Activated T-helper 2 cell treated with anti-CD3 and anti-CD28 coated beads, Interferon-gamma antibody, Interleukin-2, Interleukin-4, amounts not matched to agents 10 μg/mL and 5 μg/mL and 100 μg/mL, durations not matched to agents 14 hours and 24 hours and 36 hours (primary cell): ENCODE data around the gene BAZ1B. TPM values are rescaled to one million over a fixed set of nuclear protein-coding genes. Genes with fewer than 3 reads are reported as not detected.
"Not testable (repeated sequence)": the region's sequence is repeated elsewhere in the genome, so short reads cannot be mapped to it uniquely, and the experiment has no call there.

Experiments used
- DNase-seq: peaks from one replicate; pipeline ENCODE4 v3.0.0; 2021; ENCODE audit warnings: low spot score
- H3K27ac Mint-ChIP-seq: one replicate; pipeline ENCODE4 v1.8.0; 2021; ENCODE audit warnings: mixed read lengths
- H3K27me3 Mint-ChIP-seq: one replicate; pipeline ENCODE4 v1.8.0; 2021; ENCODE audit warnings: low read depth, mixed read lengths
- H3K36me3 Mint-ChIP-seq: one replicate; pipeline ENCODE4 v1.8.0; 2021; ENCODE audit warnings: low read depth, mixed read lengths
- H3K4me1 Mint-ChIP-seq: one replicate; pipeline ENCODE4 v1.8.0; 2021; ENCODE audit warnings: low read depth, mixed read lengths
- H3K4me3 Mint-ChIP-seq: one replicate; pipeline ENCODE4 v1.8.0; 2021; ENCODE audit warnings: low read depth, mild to moderate bottlenecking, moderate library complexity, mixed read lengths
- H3K9me3 Mint-ChIP-seq: one replicate; pipeline ENCODE4 v1.8.0; 2021; ENCODE audit warnings: mixed read lengths
- intact Hi-C: fragments of 100-400 bp; cut with micrococcal nuclease; formaldehyde crosslinking; loops from one replicate; pipeline ENCODE4 v1.15.1; 2023
- total RNA-seq: library from RNA; stranded (reverse); gene quantifications from 2 replicates; pipeline ENCODE4 v1.2.3, GENCODE V29; 2022

Gene BAZ1B
- total RNA-seq, 1 donor from 2014 or later, result 101 TPM

DNA sequence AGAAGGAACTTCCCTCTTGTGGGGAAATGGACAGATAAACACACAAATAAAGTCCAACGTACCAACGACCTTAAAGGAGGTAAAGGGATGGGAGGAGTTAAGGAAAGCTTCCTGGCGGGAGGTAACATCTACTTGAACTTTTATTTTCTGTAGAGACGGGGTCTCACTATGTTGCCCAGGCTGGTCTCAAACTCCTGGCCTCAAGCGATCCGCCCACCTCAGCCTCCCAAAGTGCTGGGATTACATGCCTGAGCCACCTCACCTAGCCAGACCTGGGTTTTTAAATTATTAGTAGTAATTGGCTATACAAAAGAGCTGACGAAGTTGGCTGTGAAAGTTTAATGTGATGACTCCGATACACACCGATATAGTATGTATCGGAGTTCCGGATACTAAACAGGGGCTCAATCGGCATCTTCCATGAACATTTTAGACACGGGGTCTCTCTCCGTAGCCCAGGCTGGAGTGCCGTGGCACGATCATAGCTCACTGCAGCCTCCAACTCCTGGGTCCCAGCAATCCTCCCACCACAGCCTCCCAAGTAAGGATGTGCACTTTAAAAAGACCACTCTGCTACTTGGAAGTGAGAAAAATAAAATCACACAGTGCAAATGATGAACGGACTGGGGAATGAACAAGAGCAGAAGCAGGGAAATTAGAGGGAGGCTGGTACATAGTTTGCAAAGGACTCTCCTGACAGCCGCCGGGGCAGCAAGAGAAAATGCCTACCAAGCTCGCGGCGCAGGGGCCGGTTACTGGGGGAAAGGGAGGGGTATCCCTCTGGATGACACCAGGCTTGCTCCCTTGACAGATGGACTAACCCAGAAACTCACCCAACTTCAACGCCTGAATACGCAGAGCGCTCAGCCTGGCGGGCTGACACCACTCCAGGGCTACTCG, 34.4 kb upstream of the BAZ1B start:
- Mint-ChIP-seq H3K9me3 (no peaks in the 10 kb centered on the region), H3K27me3 (no peaks in the 10 kb centered on the region), H3K4me1 (peaks cover 36% of the 10 kb centered on the region), H3K4me3 (peak overlapping the region; percentile 88), H3K36me3 (peaks cover 34% of the 10 kb centered on the region), H3K27ac (peak overlapping the region; percentile 67)
- intact Hi-C loops, result loop anchor here (1.0 kb wide), 2 partner anchors 22 to 34 kb away; partner anchors contain the start of genes BAZ1B and TBL2
- DNase-seq, result no peak

- no peak for DNase-seq
- H3K4me3 Mint-ChIP-seq, result peak overlapping the region; percentile 88
- H3K4me1 Mint-ChIP-seq, result peaks cover 35% of the 10 kb centered on the region
- peak overlapping the region; percentile 79 for H3K27ac Mint-ChIP-seq
- intact Hi-C loops, result no loop called here
- peaks cover 39% of the 10 kb centered on the region for H3K36me3 Mint-ChIP-seq
- no peaks in the 10 kb centered on the region for H3K27me3 Mint-ChIP-seq
- no peaks in the 10 kb centered on the region for H3K9me3 Mint-ChIP-seq
Measured at GRCh38 chr7:73555411-73555982, 33.4 kb upstream of the BAZ1B start.

- Mint-ChIP-seq H3K4me1 (peaks cover 20% of the 10 kb centered on the region), H3K36me3 (peaks cover 58% of the 10 kb centered on the region)
- H3K27ac Mint-ChIP-seq, H3K27me3 Mint-ChIP-seq, intact Hi-C loops, H3K4me3 Mint-ChIP-seq, DNase-seq, H3K9me3 Mint-ChIP-seq: not testable (repeated sequence)
Measured at GRCh38 chr7:73550093-73550492, 28.0 kb upstream of the BAZ1B start.

GRCh38 chr7:73549176-73549575, 27.1 kb upstream of the BAZ1B start:
- Mint-ChIP-seq H3K27ac (no peak overlapping the region), H3K9me3 (no peaks in the 10 kb centered on the region), H3K36me3 (peaks cover 51% of the 10 kb centered on the region), H3K4me3 (no peak overlapping the region), H3K4me1 (peaks cover 11% of the 10 kb centered on the region), H3K27me3 (no peaks in the 10 kb centered on the region)
- no peak for DNase-seq
- intact Hi-C loops, result no loop called here

GRCh38 chr7:73547841-73548240, 25.7 kb upstream of the BAZ1B start:
- H3K36me3 Mint-ChIP-seq, result peaks cover 53% of the 10 kb centered on the region
- H3K9me3 Mint-ChIP-seq, result no peaks in the 10 kb centered on the region
- intact Hi-C loops, result no loop called here
- no peaks in the 10 kb centered on the region for H3K27me3 Mint-ChIP-seq
- peaks cover 9% of the 10 kb centered on the region for H3K4me1 Mint-ChIP-seq
- no peak for DNase-seq
- H3K27ac Mint-ChIP-seq, result no peak overlapping the region
- no peak overlapping the region for H3K4me3 Mint-ChIP-seq

GRCh38 chr7:73544678-73545077, 22.6 kb upstream of the BAZ1B start:
- Mint-ChIP-seq H3K4me3 (no peak overlapping the region), H3K27me3 (no peaks in the 10 kb centered on the region), H3K4me1 (peaks cover 9% of the 10 kb centered on the region), H3K9me3 (no peaks in the 10 kb centered on the region), H3K36me3 (peaks cover 60% of the 10 kb centered on the region), H3K27ac (no peak overlapping the region)
- no peak for DNase-seq
- intact Hi-C loops, result no loop called here

DNA sequence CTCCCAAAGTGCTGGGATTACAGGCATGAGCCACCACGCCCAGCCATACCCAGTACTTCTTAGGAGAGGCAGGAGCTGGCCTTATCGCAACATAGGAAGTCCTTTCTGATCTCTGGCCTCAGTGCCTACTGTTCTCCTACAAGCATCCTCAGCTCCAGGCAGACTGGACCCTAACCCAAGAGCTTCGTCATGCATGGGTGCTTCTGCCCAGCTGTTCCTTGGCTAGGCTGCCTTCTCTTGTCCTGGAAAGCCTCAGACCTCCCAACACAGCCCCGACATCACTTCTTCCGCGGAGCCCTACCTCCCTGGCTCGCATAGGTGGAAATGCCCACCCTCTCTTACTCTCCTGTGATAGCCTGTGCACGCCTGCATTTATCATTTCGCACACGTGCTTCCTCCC, 19.6 kb upstream of the BAZ1B start:
- Mint-ChIP-seq H3K36me3 (peaks cover 64% of the 10 kb centered on the region), H3K4me3 (no peak overlapping the region), H3K27me3 (no peaks in the 10 kb centered on the region), H3K27ac (no peak overlapping the region), H3K4me1 (peaks cover 3% of the 10 kb centered on the region), H3K9me3 (no peaks in the 10 kb centered on the region)
- intact Hi-C loops, result no loop called here
- DNase-seq, result no peak

DNA sequence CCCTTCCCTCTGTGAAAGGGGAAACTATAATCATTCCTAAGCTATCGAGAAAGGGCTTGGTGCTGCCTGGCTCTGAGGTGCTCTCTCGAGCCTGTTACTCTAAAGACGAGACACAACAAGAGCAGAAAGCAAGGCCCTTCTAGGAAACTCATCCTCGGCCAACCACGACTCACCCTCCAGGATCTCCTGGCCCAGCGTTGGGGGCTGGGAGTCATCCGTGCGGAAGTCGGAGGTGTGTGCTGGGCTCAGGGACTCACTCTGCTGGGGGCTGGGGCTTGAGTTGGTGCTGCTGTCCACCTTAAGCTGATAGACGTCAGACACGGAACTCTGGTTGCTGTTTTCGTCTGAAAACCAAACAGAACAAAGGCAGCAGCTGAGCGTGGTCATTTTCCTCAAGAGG, 17.6 kb upstream of the BAZ1B start:
- H3K27ac Mint-ChIP-seq, result no peak overlapping the region
- no peaks in the 10 kb centered on the region for H3K27me3 Mint-ChIP-seq
- no peak for DNase-seq
- H3K36me3 Mint-ChIP-seq, result peaks cover 70% of the 10 kb centered on the region
- no peak overlapping the region for H3K4me3 Mint-ChIP-seq
- intact Hi-C loops, result no loop called here
- H3K9me3 Mint-ChIP-seq, result no peaks in the 10 kb centered on the region
- H3K4me1 Mint-ChIP-seq, result no peaks in the 10 kb centered on the region

GRCh38 chr7:73538510-73538909, 16.4 kb upstream of the BAZ1B start:
- DNase-seq, H3K9me3 Mint-ChIP-seq, H3K4me3 Mint-ChIP-seq, H3K27me3 Mint-ChIP-seq, intact Hi-C loops, H3K4me1 Mint-ChIP-seq, H3K27ac Mint-ChIP-seq: not testable (repeated sequence)
- H3K36me3 Mint-ChIP-seq, result peaks cover 68% of the 10 kb centered on the region

DNA sequence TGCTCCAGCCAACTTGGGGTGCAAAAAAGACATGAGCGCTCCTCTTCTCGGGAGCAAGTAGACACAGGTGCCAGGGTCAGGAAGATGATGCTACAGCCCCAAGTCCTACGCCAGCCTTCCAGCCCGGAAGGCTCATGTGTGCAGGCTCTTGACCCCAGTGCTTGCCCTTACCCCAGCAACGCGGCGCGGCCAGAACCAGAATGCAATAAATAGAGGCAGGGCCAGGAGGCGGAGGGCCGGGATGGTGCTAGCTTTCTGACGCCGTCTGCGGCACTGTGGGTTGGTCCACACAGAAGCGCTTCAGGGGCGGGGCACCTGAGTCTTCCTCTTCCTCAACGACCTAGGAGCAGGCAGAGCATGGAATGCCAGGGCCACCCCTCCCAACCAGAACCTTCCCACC, 15.0 kb upstream of the BAZ1B start:
- H3K27me3 Mint-ChIP-seq, result no peaks in the 10 kb centered on the region
- intact Hi-C loops, result no loop called here
- H3K9me3 Mint-ChIP-seq, result no peaks in the 10 kb centered on the region
- H3K27ac Mint-ChIP-seq, result no peak overlapping the region
- no peak for DNase-seq
- H3K4me3 Mint-ChIP-seq, result no peak overlapping the region
- H3K36me3 Mint-ChIP-seq, result peaks cover 54% of the 10 kb centered on the region
- H3K4me1 Mint-ChIP-seq, result no peaks in the 10 kb centered on the region

GRCh38 chr7:73536479-73536878, 14.4 kb upstream of the BAZ1B start:
- no peaks in the 10 kb centered on the region for H3K4me1 Mint-ChIP-seq
- H3K4me3 Mint-ChIP-seq, result no peak overlapping the region
- no peaks in the 10 kb centered on the region for H3K27me3 Mint-ChIP-seq
- H3K36me3 Mint-ChIP-seq, result peaks cover 49% of the 10 kb centered on the region
- intact Hi-C loops, result no loop called here
- no peak for DNase-seq
- H3K27ac Mint-ChIP-seq, result no peak overlapping the region
- H3K9me3 Mint-ChIP-seq, result no peaks in the 10 kb centered on the region

GRCh38 chr7:73535918-73536317, 13.8 kb upstream of the BAZ1B start:
- DNase-seq, H3K27ac Mint-ChIP-seq, intact Hi-C loops, H3K4me1 Mint-ChIP-seq, H3K4me3 Mint-ChIP-seq, H3K9me3 Mint-ChIP-seq, H3K27me3 Mint-ChIP-seq: not testable (repeated sequence)
- H3K36me3 Mint-ChIP-seq, result peaks cover 45% of the 10 kb centered on the region

GRCh38 chr7:73533742-73534141, 11.6 kb upstream of the BAZ1B start:
- peaks cover 30% of the 10 kb centered on the region for H3K36me3 Mint-ChIP-seq
- H3K27ac Mint-ChIP-seq, result no peak overlapping the region
- no peaks in the 10 kb centered on the region for H3K9me3 Mint-ChIP-seq
- intact Hi-C loops, result no loop called here
- DNase-seq, result no peak
- H3K27me3 Mint-ChIP-seq, result no peaks in the 10 kb centered on the region
- H3K4me1 Mint-ChIP-seq, result no peaks in the 10 kb centered on the region
- no peak overlapping the region for H3K4me3 Mint-ChIP-seq
